ENCODE data around the gene FAM98A. TPM values are rescaled to one million over a fixed set of nuclear protein-coding genes. Genes with fewer than 3 reads are reported as not detected.

Gene FAM98A
- total RNA-seq, 4 donors from 2014 or later, result 17.3 to 31.5 (median 26.2) TPM

DNA sequence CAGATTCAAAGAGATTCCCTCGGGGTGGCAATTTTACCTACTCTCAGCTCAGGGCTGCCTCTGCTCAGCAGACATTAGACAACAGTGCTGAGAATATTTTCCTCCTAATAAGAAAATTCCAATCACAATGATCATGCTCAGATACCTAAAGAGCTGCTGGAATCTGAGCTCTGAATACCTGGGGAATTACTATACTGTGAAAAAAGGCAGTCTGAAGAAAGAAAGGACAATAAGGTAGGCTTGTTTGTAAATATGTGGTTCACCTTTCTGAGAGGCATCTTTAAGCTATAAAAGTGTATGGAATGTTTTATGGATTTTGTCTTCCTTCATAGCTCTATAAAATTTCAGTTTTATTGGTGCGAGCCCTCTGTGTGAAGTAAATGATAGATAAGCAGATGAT, 34.2 kb upstream of the FAM98A start:
- 81 to 82% methylated on average over 2 of the region's 2 CpGs for WGBS, 2 donors
- intact Hi-C loops (cut with DNase I), result no loop called here
- no peak for DNase-seq
- Histone ChIP-seq H3K9me3 (no peaks in the 10 kb centered on the region), H3K36me3 (no peaks in the 10 kb centered on the region), H3K27ac (no peak overlapping the region), H3K27me3 (no peaks in the 10 kb centered on the region), H3K4me3 (no peak overlapping the region), H3K4me1 (no peaks in the 10 kb centered on the region)
- no peak for TF ChIP-seq POLR2A (IDR thresholded peaks at IDR 0.05)
- TF ChIP-seq, protein P1, sequence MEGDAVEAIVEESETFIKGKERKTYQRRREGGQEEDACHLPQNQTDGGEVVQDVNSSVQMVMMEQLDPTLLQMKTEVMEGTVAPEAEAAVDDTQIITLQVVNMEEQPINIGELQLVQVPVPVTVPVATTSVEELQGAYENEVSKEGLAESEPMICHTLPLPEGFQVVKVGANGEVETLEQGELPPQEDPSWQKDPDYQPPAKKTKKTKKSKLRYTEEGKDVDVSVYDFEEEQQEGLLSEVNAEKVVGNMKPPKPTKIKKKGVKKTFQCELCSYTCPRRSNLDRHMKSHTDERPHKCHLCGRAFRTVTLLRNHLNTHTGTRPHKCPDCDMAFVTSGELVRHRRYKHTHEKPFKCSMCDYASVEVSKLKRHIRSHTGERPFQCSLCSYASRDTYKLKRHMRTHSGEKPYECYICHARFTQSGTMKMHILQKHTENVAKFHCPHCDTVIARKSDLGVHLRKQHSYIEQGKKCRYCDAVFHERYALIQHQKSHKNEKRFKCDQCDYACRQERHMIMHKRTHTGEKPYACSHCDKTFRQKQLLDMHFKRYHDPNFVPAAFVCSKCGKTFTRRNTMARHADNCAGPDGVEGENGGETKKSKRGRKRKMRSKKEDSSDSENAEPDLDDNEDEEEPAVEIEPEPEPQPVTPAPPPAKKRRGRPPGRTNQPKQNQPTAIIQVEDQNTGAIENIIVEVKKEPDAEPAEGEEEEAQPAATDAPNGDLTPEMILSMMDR (IDR thresholded peaks at IDR 0.05), result no peak

DNA sequence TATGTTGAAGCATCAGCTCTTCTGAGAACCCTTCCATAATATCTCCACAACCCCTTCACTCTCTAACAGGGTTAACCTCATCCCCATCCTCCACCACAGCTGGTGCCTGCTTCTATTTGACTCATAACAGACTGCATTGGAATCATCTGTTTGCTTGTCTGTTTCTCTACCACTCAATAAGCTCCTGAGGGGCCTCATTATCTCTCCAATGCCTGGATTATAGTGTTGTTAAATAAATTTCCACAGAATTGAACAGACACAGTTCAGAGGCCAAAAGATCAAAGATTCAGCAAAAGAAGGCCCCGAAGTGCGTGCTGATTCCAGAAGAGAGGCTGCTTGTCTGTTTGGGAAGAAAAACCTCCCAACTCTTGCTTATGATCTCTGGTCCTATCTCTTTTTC, 33.7 kb upstream of the FAM98A start:
- no peak for DNase-seq
- no peaks in the 10 kb centered on the region for H3K36me3 ChIP-seq

DNA sequence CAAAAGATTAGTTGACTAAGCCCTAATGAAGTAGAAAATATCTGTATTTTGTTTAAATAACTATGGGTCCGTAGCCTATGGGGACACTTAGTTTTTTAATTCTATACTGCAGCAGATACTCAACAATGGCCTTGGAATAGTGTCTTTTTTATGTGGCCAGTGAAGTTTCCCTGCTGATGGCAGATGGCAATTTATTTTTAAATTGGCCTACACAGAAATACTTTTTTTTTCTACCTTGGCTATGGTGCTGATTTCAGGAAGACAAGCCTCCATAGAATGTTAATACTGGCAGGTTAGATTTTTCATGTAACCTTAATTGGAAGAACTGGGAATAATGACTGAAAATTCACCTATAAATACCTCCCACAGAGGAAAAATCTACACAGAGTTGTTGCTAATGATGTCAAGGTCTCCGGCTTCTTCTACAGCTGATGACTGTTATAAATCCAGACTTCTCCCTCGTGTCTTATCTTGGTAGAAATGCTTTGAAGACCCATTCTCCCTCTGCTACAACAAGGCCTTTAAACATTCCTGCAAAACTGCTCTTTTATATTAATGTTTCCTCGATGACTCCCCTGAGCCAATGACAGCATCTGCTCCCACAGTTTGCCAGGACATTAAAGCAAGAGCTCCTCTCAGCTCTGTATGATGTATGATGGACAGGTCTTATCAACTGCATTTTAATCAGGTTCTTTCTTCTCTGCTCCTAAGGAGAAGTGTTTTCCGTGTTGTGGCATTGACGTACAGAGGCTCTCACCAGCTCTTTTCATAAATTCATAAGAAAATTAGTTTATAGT, 29.1 kb upstream of the FAM98A start:
- Histone ChIP-seq H3K27ac (no peak overlapping the region), H3K9me3 (no peaks in the 10 kb centered on the region), H3K4me3 (no peak overlapping the region), H3K4me1 (no peaks in the 10 kb centered on the region), H3K27me3 (no peaks in the 10 kb centered on the region), H3K36me3 (no peaks in the 10 kb centered on the region)
- 85 to 88% methylated on average over 6 of the region's 6 CpGs for WGBS, 2 donors
- intact Hi-C loops (cut with DNase I), result no loop called here
- no peak for DNase-seq
- TF ChIP-seq POLR2A (IDR thresholded peaks at IDR 0.05), result no peak
- TF ChIP-seq, protein P1 (IDR thresholded peaks at IDR 0.05), result no peak

More for the DNA sequence above, 33.7 kb upstream of the FAM98A start:
- no peak for TF ChIP-seq POLR2A (IDR thresholded peaks at IDR 0.05)
- TF ChIP-seq, protein P1 (IDR thresholded peaks at IDR 0.05), result no peak
- Histone ChIP-seq H3K4me3 (no peak overlapping the region), H3K27me3 (no peaks in the 10 kb centered on the region), H3K9me3 (no peaks in the 10 kb centered on the region), H3K27ac (no peak overlapping the region), H3K4me1 (no peaks in the 10 kb centered on the region)
- WGBS, 2 donors, result 89 to 94% methylated on average over 2 of the region's 2 CpGs
- intact Hi-C loops (cut with DNase I), result no loop called here

DNA sequence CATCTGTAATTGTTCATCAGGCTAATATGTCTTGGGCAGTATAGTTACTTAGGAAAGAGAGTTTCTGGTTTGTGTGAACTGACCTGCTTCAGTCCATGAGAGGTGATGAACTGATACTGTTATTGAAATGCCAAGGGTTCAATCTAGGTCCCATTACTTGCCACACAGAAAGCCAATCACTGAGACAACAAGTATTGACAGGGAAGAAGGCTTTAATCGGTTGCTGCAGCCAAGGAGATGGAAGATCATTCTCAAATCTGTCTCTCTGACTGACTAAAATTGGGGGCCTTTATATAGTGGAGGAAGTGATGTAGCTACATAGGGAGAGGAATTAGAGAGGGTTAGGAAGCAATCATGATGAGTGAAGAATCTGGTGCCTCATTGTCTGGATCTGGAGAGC, 19.9 kb upstream of the FAM98A start:
- H3K27ac ChIP-seq, result no peak overlapping the region
- no peaks in the 10 kb centered on the region for H3K27me3 ChIP-seq
- no peak overlapping the region for H3K4me3 ChIP-seq
- no peak for DNase-seq
- 89 to 100% methylated on average over 1 of the region's 1 CpG for WGBS, 2 donors
- no peaks in the 10 kb centered on the region for H3K9me3 ChIP-seq
- no peak for TF ChIP-seq POLR2A (IDR thresholded peaks at IDR 0.05)
- TF ChIP-seq, protein P1 (IDR thresholded peaks at IDR 0.05), result no peak
- intact Hi-C loops (cut with DNase I), result no loop called here
- H3K36me3 ChIP-seq, result no peaks in the 10 kb centered on the region
- H3K4me1 ChIP-seq, result no peaks in the 10 kb centered on the region

DNA sequence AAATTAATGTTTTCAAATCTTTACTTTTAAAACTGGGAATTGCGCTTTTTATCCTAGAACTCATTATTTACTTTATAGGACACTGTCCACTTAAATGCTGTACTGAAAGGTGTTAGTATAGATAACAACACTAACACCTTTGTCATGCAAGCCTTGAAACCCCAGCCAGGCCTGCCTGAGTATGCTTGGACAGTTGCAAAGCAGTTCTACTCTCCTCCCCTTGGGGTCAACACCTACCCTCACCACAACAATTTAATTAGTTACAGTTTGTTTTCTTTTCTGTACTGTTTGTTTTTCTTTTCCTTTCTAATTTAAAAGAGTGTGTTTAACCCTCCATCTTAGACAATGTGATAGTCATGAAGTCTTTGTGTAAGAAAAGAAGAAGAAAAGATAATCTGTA, 18.9 kb upstream of the FAM98A start:
- H3K36me3 ChIP-seq, result no peaks in the 10 kb centered on the region
- no peaks in the 10 kb centered on the region for H3K27me3 ChIP-seq
- H3K9me3 ChIP-seq, result no peaks in the 10 kb centered on the region
- TF ChIP-seq, protein P1 (IDR thresholded peaks at IDR 0.05), result no peak
- no peak for TF ChIP-seq POLR2A (IDR thresholded peaks at IDR 0.05)
- no peak overlapping the region for H3K27ac ChIP-seq
- no peak for DNase-seq
- H3K4me1 ChIP-seq, result no peaks in the 10 kb centered on the region
- no peak overlapping the region for H3K4me3 ChIP-seq
- intact Hi-C loops (cut with DNase I), result no loop called here
- WGBS, 2 donors, result 77 to 84% methylated on average over 1 of the region's 1 CpG

Measured in esophagus squamous epithelium (tissue), 5 donors.